ENCODE data around the gene PARD3B.

PARD3B gene

GRCh38 chr2:205311201-205311600 is 765.9 kb downstream of the PARD3B start:
- DNase-seq = no peak

DNA sequence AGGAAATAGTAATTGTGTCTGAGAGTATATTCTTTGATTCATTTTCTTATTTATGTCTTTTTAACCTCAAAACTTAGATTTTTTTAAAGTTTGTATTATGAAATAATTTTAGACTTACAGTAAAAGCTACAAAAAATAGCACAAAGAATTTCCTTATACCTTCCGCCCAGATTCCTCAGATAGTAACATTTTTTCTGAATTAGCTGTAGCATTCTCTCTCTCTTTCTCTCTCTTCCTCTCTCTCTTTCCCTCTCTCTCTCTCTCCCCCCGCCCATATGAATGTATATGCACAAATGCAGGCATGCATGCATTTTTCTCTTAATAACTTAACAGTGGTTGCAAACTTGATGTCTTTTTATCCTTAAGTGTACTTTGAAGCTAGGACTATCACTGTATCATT is 776.0 kb downstream of the PARD3B start:
- DNase-seq = no peak

GRCh38 chr2:205323929-205324328 is 778.7 kb downstream of the PARD3B start:
- DNase-seq = no peak

- no peak for DNase-seq
These were observed 779.1 kb downstream of the PARD3B start for GRCh38 chr2:205324355-205324754.

GRCh38 chr2:205333351-205333750 is 788.1 kb downstream of the PARD3B start:
- no peak for DNase-seq

DNA sequence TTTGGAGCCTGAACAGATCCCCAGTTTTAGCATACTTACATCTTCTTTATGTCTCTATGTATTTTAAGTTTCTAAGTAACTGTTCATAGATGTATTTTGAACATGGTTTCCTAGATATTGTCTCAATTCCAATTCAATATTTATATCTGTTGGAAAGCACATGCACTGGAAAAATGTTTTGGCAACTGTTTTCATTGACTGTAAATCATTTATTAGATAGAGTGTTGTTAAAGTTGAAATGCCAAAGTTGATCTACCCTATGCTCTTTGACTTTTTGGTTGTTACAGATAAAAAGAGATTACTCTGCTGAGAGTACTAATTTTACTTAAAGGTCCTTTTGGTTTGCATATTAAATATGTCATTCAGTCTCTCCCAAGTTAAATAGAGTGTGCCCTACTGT is 792.0 kb downstream of the PARD3B start:
- no peak for DNase-seq

DNA sequence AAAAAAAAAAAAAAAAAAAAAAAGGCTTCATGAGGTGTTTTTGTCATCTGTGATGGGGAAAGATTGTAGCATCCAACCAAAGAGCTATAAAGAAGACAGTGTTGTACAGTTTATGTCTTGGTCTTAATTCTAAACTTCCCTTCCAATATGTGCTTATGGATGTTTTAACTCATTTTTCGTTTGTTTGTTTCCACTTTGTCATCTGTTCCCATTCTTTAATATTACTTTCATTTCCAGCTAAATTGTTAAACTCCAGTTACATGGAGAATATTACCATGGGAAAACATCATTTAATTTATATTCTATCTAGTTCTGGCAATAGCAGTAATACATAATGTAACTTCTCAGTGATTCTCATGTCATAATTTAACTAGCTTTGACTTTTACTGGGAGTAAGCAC is 792.9 kb downstream of the PARD3B start:
- DNase-seq = no peak

- DNase-seq = no peak
These were observed 797.8 kb downstream of the PARD3B start for GRCh38 chr2:205343103-205343502.

GRCh38 chr2:205346649-205347048 is 801.4 kb downstream of the PARD3B start:
- no peak for DNase-seq

- no peak for DNase-seq
These were observed 802.6 kb downstream of the PARD3B start for GRCh38 chr2:205347899-205348298.

GRCh38 chr2:205352094-205352493 is 806.8 kb downstream of the PARD3B start:
- no peak for DNase-seq

DNA sequence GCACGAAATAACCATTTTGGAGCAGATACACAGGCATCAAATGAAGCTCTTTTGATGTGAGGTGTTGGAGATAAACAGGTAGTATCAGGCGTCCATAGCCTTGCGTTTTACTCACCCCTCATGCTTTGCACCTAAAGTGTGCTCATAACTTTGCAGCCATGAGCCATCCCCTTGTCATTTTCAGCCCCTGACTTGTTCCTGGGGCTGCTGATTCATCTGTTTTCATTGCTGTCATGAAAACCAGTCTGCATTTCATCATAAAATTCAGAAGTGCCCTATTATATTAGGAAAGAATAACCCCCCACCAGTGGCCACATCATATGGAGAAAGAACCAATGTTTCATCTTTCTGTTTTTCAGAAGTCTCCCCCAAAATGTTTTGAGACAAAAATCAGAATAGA is 807.3 kb downstream of the PARD3B start:
- DNase-seq = no peak

DNA sequence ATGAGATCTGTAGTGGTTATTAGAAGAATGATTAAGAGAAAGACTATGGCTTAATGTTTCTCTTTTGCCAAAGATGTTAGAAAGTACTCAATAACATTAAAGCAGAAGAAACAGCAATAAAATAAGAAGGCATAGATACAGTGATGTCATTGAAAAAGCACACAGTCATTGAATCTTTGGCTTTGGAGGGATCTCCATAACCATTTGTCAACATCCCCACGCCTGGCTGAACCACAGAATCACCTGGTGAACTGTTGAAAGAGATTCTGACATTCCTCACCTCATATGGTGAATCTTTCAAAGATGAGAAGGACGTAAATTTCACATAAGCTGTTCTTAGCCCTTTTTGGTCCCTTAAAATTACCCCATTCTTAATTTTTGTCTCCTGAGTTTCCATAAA is 812.5 kb downstream of the PARD3B start:
- no peak for DNase-seq

- no peak for DNase-seq
These were observed 813.1 kb downstream of the PARD3B start for GRCh38 chr2:205358351-205358815.

DNA sequence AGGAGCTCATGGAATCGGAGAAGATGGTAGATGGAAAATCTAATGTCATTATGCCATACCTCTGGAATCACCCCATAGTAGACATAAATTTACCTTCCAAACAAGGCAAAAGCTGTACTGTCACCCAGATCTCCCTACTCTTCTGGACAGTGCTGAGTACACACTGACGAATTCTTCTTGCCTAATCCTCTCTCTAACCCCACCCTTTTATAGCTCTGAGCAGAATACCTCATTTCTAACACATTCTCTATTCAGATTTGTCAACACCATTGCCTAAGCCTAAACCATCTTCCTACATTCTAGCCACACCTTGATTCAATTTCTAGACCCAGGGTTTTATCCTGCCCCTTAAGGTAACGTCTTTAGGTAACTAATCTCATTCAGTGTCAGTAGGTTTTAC is 816.0 kb downstream of the PARD3B start:
- no peak for DNase-seq

- no peak for DNase-seq
These were observed 816.7 kb downstream of the PARD3B start for GRCh38 chr2:205361970-205362369.

DNA sequence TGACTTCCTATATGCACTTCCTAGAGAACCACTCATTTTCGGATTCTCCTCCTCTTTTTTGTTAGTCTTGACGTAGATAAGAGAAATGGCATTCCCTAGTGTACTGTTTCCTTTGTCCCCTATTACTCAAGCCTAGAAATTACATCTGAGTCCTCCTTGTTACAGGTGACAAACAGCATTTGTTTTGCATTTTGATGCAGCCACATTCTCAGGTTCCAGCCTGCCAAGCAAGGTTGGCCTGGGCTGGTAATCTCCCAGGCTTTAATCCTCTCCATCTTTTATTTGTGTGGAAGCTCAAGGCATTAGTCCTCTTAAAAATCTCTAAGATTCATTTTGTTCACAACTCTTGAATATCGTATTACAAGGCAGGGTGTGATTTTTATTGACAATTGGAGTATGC is 819.0 kb downstream of the PARD3B start:
- DNase-seq = no peak

DNA sequence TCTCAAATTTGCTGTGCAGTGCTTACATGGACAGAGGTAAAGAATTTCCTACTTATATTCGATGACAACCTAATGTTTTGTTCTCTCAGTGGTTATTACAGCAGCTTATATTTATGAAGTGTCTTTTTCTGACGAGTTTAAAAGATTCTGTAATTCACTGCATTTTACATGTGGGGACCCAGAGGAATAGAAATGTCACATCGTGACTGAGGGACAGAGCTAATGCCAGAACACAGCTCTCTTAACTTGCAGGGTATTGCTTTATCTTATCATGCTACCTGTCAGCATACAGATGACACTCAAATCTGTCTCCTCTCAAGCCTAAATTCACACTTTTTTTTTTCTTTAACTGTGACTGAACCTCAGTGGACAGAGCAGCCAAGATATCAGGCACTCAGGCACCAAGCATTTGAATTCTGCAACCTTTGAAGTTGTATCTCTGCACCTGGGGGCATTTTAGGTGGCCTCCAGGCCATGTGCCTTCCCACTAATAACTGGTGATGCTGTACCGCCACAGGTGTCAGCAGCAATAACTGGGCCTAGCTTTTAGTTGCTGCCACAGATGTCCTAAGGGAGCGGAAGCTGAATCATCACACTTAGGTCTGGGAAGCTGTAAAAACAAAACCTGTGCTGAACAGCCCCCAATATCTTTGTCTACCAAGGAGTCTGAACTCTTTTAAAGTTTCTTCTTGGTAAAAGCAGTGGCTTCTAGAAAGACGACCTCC is 821.2 kb downstream of the PARD3B start:
- no peak for DNase-seq

DNA sequence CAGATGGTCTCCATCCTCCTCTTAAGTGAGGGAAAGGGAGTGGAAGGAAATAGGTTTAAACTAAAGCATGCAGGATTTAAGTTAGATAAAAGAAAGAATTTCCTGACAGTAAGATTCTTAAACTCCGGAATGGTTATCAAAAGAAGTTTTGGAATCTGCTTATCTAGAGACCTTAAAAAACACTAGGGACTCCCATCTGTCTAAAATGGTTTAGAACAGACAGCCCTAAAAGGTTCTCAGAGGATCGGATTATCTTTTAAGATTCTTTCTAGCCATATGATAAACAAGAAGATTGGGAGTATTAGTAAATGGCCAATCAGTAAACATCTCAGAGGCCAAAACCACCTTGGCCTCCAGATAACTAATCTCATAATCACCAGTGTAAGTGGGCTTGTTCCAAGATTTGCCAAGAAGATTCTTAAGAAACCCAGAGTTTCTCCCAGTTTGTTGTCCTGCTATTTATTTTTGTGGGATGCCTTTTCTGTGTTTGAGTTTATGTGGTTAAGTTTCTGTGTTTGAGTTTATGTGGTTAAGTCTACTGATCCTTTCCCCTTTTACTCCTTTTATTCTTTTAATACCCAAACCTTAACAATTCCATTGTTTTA is 822.2 kb downstream of the PARD3B start:
- no peak for DNase-seq

- no peak for DNase-seq
These were observed 824.5 kb downstream of the PARD3B start for GRCh38 chr2:205369813-205370212.

DNA sequence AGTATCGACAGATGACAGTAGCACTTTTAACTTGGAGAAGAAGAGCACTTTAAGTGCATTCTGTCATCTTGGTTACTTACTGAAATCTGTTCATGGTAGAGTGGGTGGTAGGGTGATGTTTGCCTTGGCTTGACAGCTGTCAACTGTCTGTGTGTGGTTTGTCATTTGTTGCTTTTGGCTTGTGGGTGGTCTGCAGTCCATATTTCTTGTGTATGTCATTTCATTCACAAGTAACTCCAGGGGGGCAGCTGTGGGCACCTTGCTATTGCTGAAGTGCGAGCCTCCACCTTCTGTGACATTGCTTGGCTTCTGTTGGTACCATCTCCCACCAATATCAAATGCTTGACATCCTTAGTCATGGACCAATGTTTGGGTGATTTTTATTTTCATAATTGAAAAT is 825.5 kb downstream of the PARD3B start:
- no peak for DNase-seq

DNA sequence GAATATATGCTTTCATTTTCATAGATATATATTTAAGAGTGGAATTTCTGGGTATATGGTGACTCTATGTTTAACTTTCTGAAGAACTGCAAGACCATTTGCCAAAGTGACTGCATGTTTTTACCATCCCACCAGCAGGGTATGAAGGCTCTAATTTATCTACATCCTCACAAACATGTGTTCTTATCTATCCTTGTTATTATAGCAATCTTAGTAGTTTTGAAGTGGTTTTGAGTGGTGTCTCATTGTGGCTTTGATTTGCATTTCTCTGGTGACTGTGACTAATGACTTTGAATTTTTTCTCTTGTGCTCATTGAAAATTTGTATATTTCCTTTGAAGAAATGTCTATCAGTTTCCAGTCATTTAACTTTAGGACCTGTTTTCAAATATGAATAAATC is 826.9 kb downstream of the PARD3B start:
- no peak for DNase-seq

GRCh38 chr2:205375461-205376448 is 830.5 kb downstream of the PARD3B start:
- DNase-seq = no peak

DNA sequence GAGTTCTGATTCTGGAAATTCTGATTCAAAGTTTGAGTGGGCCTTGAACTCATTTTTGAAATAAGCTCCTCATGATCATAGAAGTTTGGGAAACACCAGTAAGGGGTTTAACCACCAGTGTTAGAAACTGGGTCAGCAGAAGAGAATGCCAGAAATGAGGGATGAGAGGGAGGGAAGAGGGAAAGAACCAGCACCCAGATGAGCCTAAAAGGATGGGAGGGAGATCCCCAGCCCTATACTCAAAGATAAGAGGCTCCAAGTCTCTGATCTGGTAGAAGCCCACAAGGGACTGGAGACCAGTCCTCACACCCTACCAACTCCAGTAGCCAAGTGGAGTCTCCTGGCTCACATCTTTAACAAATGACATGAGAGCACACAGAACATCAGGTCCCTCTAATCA is 832.0 kb downstream of the PARD3B start:
- no peak for DNase-seq

Measured in NCI-H1694 treated with DMSO at 0.1 percent for 48 hours (cell line).